Astrocyte (in vitro differentiated cells and primary cell): ENCODE results near the gene THADA. TPM values are rescaled to one million over a fixed set of nuclear protein-coding genes. Genes with fewer than 3 reads are reported as not detected.

Source experiments
- DNase-seq: peaks from one replicate; pipeline ENCODE4 v3.0.0-alpha.2; 2010; ENCODE audit warnings: low read depth
- FAIRE-seq: peaks from 2 replicates; lab custom pipeline; 2011; peaks lifted over from hg19 to GRCh38; lab: Jason Lieb, UNC
- H2AFZ ChIP-seq: 2 replicates; pipeline ENCODE4 v1.6.0; 2012; ENCODE audit warnings: low read depth, low read length, inconsistent platforms
- H3K27ac ChIP-seq: 2 replicates; pipeline ENCODE4 v1.5.1; 2011; ENCODE audit warnings: low read depth, low read length, inconsistent platforms
- H3K27me3 ChIP-seq: 2 replicates; pipeline ENCODE4 v1.6.0; 2011; ENCODE audit warnings: low read length, inconsistent platforms; ENCODE audit not compliant: insufficient read depth
- H3K36me3 ChIP-seq: 2 replicates; pipeline ENCODE4 v1.5.1; 2011; ENCODE audit warnings: low read length, inconsistent platforms; ENCODE audit not compliant: insufficient read depth
- H3K4me1 ChIP-seq: 2 replicates; pipeline ENCODE4 v1.5.1; 2011; ENCODE audit warnings: low read length, inconsistent platforms; ENCODE audit not compliant: insufficient read depth
- H3K4me2 ChIP-seq: 2 replicates; pipeline ENCODE4 v1.6.0; 2012; ENCODE audit warnings: low read length, inconsistent platforms
- H3K4me3 ChIP-seq: 2 replicates; pipeline ENCODE4 v1.5.1; 2011; ENCODE audit warnings: low read depth, mild to moderate bottlenecking, low read length, inconsistent platforms; ENCODE audit not compliant: insufficient read depth
- H3K79me2 ChIP-seq: 2 replicates; pipeline ENCODE4 v1.6.0; 2012; ENCODE audit warnings: mild to moderate bottlenecking, low read length, inconsistent platforms; ENCODE audit not compliant: insufficient read depth
- H3K9ac ChIP-seq: 2 replicates; pipeline ENCODE4 v1.6.0; 2012; ENCODE audit warnings: mild to moderate bottlenecking, low read length, inconsistent platforms
- H3K9me3 ChIP-seq: 2 replicates; pipeline ENCODE4 v1.5.1; 2012; ENCODE audit warnings: low read depth, mild to moderate bottlenecking, low read length, inconsistent platforms; ENCODE audit not compliant: insufficient read depth
- H4K20me1 ChIP-seq: 2 replicates; pipeline ENCODE4 v1.6.0; 2012; ENCODE audit warnings: low read length, inconsistent platforms; ENCODE audit not compliant: insufficient read depth
- H3K27ac Mint-ChIP-seq: one replicate; pipeline ENCODE4 v1.8.0; 2021; ENCODE audit warnings: mild to moderate bottlenecking, mixed read lengths; ENCODE audit not compliant: unreplicated experiment
- H3K27me3 Mint-ChIP-seq: one replicate; pipeline ENCODE4 v1.8.0; 2021; ENCODE audit warnings: low read depth, mixed read lengths; ENCODE audit not compliant: unreplicated experiment
- H3K36me3 Mint-ChIP-seq: one replicate; pipeline ENCODE4 v1.8.0; 2021; ENCODE audit warnings: low read depth, mixed read lengths; ENCODE audit not compliant: unreplicated experiment
- H3K4me1 Mint-ChIP-seq: one replicate; pipeline ENCODE4 v1.8.0; 2021; ENCODE audit warnings: low read depth, mixed read lengths; ENCODE audit not compliant: unreplicated experiment
- H3K4me3 Mint-ChIP-seq: one replicate; pipeline ENCODE4 v1.8.0; 2021; ENCODE audit warnings: mild to moderate bottlenecking, moderate library complexity, mixed read lengths; ENCODE audit not compliant: unreplicated experiment
- H3K9me3 Mint-ChIP-seq: one replicate; pipeline ENCODE4 v1.8.0; 2021; ENCODE audit warnings: mild to moderate bottlenecking, mixed read lengths; ENCODE audit not compliant: unreplicated experiment
- CTCF ChIP-seq: IDR thresholded peaks from 2 replicates; pipeline ENCODE4 v1.5.1; 2011; ENCODE audit warnings: low read depth, mild to moderate bottlenecking, inconsistent platforms, low read length, moderate library complexity; ENCODE audit not compliant: insufficient read depth
- EZH2 ChIP-seq: IDR thresholded peaks from 2 replicates; pipeline ENCODE4 v1.6.1; 2012; ENCODE audit warnings: mild to moderate bottlenecking, low read length, inconsistent platforms; ENCODE audit not compliant: insufficient read depth
- total RNA-seq: library from RNA; stranded (reverse); gene quantifications from 2 replicates; pipeline ENCODE4 v1.2.1, GENCODE V29; 2021

The THADA gene
- total RNA-seq, 1 donor from 2014 or later, result 16.2 TPM

- Histone ChIP-seq H2AFZ (no peak overlapping the region), H3K9me3 (no peaks in the 10 kb centered on the region), H3K36me3 (no peaks in the 10 kb centered on the region), H3K4me2 (no peak overlapping the region), H3K4me1 (peaks cover 13% of the 10 kb centered on the region), H4K20me1 (peaks cover 3% of the 10 kb centered on the region), H3K27me3 (no peaks in the 10 kb centered on the region), H3K9ac (no peak overlapping the region), H3K79me2 (no peaks in the 10 kb centered on the region), H3K27ac (no peak overlapping the region), H3K4me3 (no peak overlapping the region)
- Mint-ChIP-seq H3K36me3 (peaks cover 3% of the 10 kb centered on the region), H3K27me3 (no peaks in the 10 kb centered on the region), H3K4me3 (no peak overlapping the region), H3K27ac (no peak overlapping the region), H3K4me1 (peaks cover 6% of the 10 kb centered on the region), H3K9me3 (no peaks in the 10 kb centered on the region)
- DNase-seq, result no peak
- TF ChIP-seq CTCF, result no peak
- TF ChIP-seq EZH2, result no peak
- no peak for FAIRE-seq
Observed at GRCh38 chr2:43317194-43317593, 278.6 kb downstream of the THADA start.

- FAIRE-seq, result no peak
- peaks cover 16% of the 10 kb centered on the region for H3K4me1 ChIP-seq
- no peak overlapping the region for H3K27ac ChIP-seq
- no peak overlapping the region for H3K4me2 ChIP-seq
- H2AFZ ChIP-seq, result no peak overlapping the region
- peaks cover 3% of the 10 kb centered on the region for H4K20me1 ChIP-seq
- Mint-ChIP-seq H3K27me3 (no peaks in the 10 kb centered on the region), H3K4me3 (no peak overlapping the region), H3K36me3 (no peaks in the 10 kb centered on the region), H3K9me3 (no peaks in the 10 kb centered on the region), H3K27ac (no peak overlapping the region), H3K4me1 (peaks cover 13% of the 10 kb centered on the region)
- no peaks in the 10 kb centered on the region for H3K9me3 ChIP-seq
- no peak overlapping the region for H3K4me3 ChIP-seq
- no peaks in the 10 kb centered on the region for H3K79me2 ChIP-seq
- H3K9ac ChIP-seq, result no peak overlapping the region
- TF ChIP-seq CTCF (no peak), EZH2 (no peak)
- H3K27me3 ChIP-seq, result no peaks in the 10 kb centered on the region
- no peaks in the 10 kb centered on the region for H3K36me3 ChIP-seq
- DNase-seq, result no peak
Observed at GRCh38 chr2:43315482-43315881, 280.4 kb downstream of the THADA start.

GRCh38 chr2:43314299-43314927 is 281.4 kb downstream of the THADA start:
- Histone ChIP-seq H3K27ac (no peak overlapping the region), H3K36me3 (no peaks in the 10 kb centered on the region), H3K79me2 (no peaks in the 10 kb centered on the region), H3K4me3 (no peak overlapping the region), H3K9ac (no peak overlapping the region), H3K4me2 (no peak overlapping the region), H4K20me1 (peaks cover 3% of the 10 kb centered on the region), H2AFZ (no peak overlapping the region), H3K27me3 (no peaks in the 10 kb centered on the region), H3K4me1 (peaks cover 16% of the 10 kb centered on the region), H3K9me3 (no peaks in the 10 kb centered on the region)
- no peaks in the 10 kb centered on the region for H3K27me3 Mint-ChIP-seq
- TF ChIP-seq EZH2 (no peak), CTCF (no peak)
- no peaks in the 10 kb centered on the region for H3K36me3 Mint-ChIP-seq
- H3K9me3 Mint-ChIP-seq, result no peaks in the 10 kb centered on the region
- no peak overlapping the region for H3K4me3 Mint-ChIP-seq
- no peak overlapping the region for H3K27ac Mint-ChIP-seq
- DNase-seq (no peak), FAIRE-seq (no peak)
- H3K4me1 Mint-ChIP-seq, result peaks cover 14% of the 10 kb centered on the region
